Aorta (tissue), 5 donors: ENCODE data around the gene TBC1D8. TPM values are rescaled to one million over a fixed set of nuclear protein-coding genes. Genes with fewer than 3 reads are reported as not detected.
A peak's percentile ranks its signal among the peaks of the same experiment; 100 is the strongest.
"Not testable (repeated sequence)": the region's sequence is repeated elsewhere in the genome, so short reads cannot be mapped to it uniquely, and the experiment has no call there.

Source experiments
- ATAC-seq: fragments of 200-7000 bp; cut with Tn5 transposase; one replicate; pipeline ENCODE4 v1.9.1; 2022; ENCODE audit warnings: moderate library complexity; ENCODE audit not compliant: low FRiP score
- DNase-seq, 2 donors: peaks; one replicate each; pipeline ENCODE4 v3.0.0-alpha.2; 2020
- H3K27ac ChIP-seq, 2 donors: one replicate each; pipeline ENCODE4 v1.5.1; 2013; ENCODE audit warnings: low read length in 2 of 2, mild to moderate bottlenecking in 2 of 2, moderate library complexity in 2 of 2, control low read depth in 1 of 2, inconsistent platforms in 1 of 2, low read depth in 1 of 2
- H3K27me3 ChIP-seq, 2 donors: one replicate each; pipeline ENCODE4 v1.6.1; 2013; ENCODE audit warnings: control low read depth in 1 of 2, low read length in 1 of 2, mild to moderate bottlenecking in 1 of 2, moderate library complexity in 1 of 2; ENCODE audit not compliant: insufficient read depth in 2 of 2, control insufficient read depth in 1 of 2
- H3K36me3 ChIP-seq, 2 donors: one replicate each; pipeline ENCODE4 v1.6.1; 2013; ENCODE audit warnings: control low read depth in 1 of 2, low read length in 1 of 2, mild to moderate bottlenecking in 1 of 2; ENCODE audit not compliant: insufficient read depth in 2 of 2, control insufficient read depth in 1 of 2
- H3K4me1 ChIP-seq, 2 donors: one replicate each; pipeline ENCODE4 v1.6.1; 2013; ENCODE audit warnings: low read length in 2 of 2, control low read depth in 1 of 2, mild to moderate bottlenecking in 1 of 2, moderate library complexity in 1 of 2; ENCODE audit not compliant: insufficient read depth in 2 of 2, control insufficient read depth in 1 of 2
- H3K4me3 ChIP-seq, 2 donors: one replicate each; pipeline ENCODE4 v1.5.1; 2013; ENCODE audit warnings: low read length in 2 of 2, control low read depth in 1 of 2, mild to moderate bottlenecking in 1 of 2
- H3K9me3 ChIP-seq: one replicate; pipeline ENCODE4 v1.6.1; 2013; ENCODE audit warnings: mild to moderate bottlenecking, low read length; ENCODE audit not compliant: control insufficient read depth
- WGBS, 2 donors: extraction: QIAGEN DNeasy Blood & Tissue Kit; methylation state at CpG; one replicate each; pipeline ENCODE4 v1.1.7; 2013; 5-methylcytosine and 5-hydroxymethylcytosine counted together
- intact Hi-C, 2 donors: fragments of 100-400 bp; cut with DNase I; formaldehyde crosslinking; loops; one replicate each; pipeline versions ENCODE4 v1.14.2 to v1.15.0; 2022
- polyA plus RNA-seq, 2 donors: library from polyadenylated mRNA; stranded (reverse); fragments of 200-250 nt; gene quantifications; one replicate each; pipeline ENCODE4 v1.2.3, GENCODE V29; 2013
- total RNA-seq, 2 donors: library from RNA; stranded (reverse); fragmentation: NEBNext Ultra II Directional; extraction: Animal tissue kit (Norgen Biotek cat#: 25700); gene quantifications; one replicate each; pipeline ENCODE4 v1.2.1, GENCODE V29; 2021
- donor health status: healthy with polysubstance abuse.
- donor health status: Bipolar disorder and iron deficiency.
- donor health status: DM: no; HTN: no; CAD: no.
- donor health status: DM: no; HTN: no; CAD: no.
- donor health status: DM: yes; HTN: yes; CAD: no.

Gene TBC1D8
- total and polyA plus RNA-seq, 4 donors, result 7.8 to 28.8 (median 23.4) TPM

DNA sequence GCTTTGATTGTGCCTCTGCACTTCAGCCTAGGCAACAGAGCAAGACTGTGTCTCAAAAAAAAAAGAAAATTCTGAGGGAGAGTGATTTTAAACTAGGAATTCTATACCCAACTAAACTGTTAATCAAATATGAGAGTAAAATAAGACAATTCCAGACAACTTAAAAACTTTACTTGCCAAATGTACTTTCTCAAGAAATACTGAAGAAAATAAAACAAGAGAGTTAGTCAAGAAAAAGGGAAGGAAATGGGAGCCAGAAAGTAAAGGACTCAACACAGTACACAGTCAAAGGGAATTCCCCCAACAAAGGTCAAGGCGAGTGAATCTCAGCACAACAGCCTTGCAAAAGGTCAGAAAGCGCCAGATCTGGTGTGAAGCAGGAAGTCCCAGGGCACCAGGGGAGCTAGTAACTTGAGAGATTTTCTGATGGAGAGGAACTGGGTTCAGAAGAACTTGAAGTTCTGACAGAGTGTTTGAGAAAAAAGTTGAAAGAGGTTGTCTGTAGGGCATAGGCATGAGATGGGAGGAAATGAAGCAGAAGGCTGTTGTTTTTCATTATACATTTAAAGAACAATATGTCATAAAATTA, 22.6 kb upstream of the TBC1D8 start:
- no peak overlapping the region for H3K4me3 ChIP-seq
- H3K27me3 ChIP-seq, result no peaks in the 10 kb centered on the region
- H3K27ac ChIP-seq, result no peak overlapping the region
- H3K4me1 ChIP-seq, result no peaks in the 10 kb centered on the region
- intact Hi-C loops, result no loop called here
- H3K36me3 ChIP-seq, result no peaks in the 10 kb centered on the region
- DNase-seq (peak in 1 of 2 donors; percentile 68), ATAC-seq (no peak)
- peaks cover 2% of the 10 kb centered on the region for H3K9me3 ChIP-seq
- 72 to 83% methylated on average over 2 of the region's 2 CpGs for WGBS, 2 donors

DNA sequence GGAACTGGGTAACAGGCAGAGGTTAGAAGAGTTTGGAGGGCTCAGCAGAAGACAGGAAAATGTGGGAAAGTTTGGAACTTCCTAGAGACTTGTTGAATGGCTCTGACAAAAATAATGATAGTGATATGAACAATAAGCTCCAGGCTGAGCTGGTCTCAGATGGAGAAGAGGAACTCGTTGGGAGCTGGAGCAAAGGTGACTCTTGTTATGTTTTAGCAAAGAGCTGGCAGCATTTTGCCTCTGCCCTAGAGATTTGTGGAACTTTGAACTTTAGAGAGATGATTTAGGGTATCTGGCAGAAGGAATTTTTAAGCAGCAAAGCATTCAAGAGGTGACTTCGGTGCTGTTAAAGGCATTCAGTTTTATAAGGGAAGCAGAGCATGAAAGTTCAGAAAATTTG, 18.6 kb upstream of the TBC1D8 start:
- H3K4me1 ChIP-seq, intact Hi-C loops, ATAC-seq, H3K27ac ChIP-seq, H3K9me3 ChIP-seq, DNase-seq, H3K27me3 ChIP-seq, H3K36me3 ChIP-seq, H3K4me3 ChIP-seq: not testable (repeated sequence)
- WGBS, 2 donors, result 66 to 68% methylated on average over 2 of the region's 2 CpGs

DNA sequence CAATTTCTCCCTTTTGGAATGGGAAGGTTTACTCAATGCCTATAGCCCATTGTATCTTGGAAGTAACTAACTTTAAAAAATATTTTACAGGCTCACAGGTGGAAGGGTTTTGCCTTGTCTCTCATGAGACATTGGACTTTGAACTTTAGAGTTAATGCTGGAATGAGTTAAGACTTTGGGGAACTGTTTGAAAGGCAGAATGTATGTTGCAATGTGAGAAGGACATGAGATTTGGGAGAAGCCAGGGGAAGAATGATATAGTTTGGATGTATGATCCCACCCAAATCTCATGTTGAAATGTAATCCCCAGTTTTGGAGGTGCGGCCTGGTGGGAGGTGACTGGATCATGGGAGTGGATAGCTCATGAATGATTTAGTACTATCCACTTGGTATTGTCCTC, 17.5 kb upstream of the TBC1D8 start:
- whole genome bisulfite sequencing, 2 donors, result 95 to 96% methylated on average over 1 of the region's 1 CpG
- DNase-seq (no peak), ATAC-seq (no peak)
- Histone ChIP-seq H3K9me3 (peaks cover 1% of the 10 kb centered on the region), H3K36me3 (no peaks in the 10 kb centered on the region), H3K27ac (no peak overlapping the region), H3K4me1 (no peaks in the 10 kb centered on the region), H3K4me3 (no peak overlapping the region), H3K27me3 (no peaks in the 10 kb centered on the region)
- intact Hi-C loops, result no loop called here

DNA sequence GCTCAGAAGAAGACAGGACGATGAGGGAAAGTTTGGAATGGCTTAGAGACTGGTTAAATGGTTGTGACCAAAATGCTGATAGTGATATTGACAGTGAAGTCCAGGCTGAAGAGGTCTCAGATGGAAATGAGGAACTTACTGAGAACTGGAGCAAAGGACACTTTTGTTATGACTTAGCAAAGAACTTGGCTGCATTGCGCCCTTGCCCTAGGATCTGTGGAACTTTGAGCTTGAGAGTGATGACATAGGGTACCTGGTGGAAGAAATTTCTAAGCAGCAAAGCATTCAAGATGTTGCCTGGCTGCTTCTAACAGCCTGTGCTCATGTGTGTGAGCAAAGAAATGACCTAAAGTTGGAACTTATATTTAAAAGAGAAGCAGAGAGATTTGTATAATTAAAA, 16.4 kb upstream of the TBC1D8 start:
- 74 to 78% methylated on average over 2 of the region's 2 CpGs for WGBS, 2 donors
- intact Hi-C loops, ATAC-seq, H3K27me3 ChIP-seq, H3K9me3 ChIP-seq, H3K27ac ChIP-seq, H3K36me3 ChIP-seq, DNase-seq, H3K4me1 ChIP-seq, H3K4me3 ChIP-seq: not testable (repeated sequence)

DNA sequence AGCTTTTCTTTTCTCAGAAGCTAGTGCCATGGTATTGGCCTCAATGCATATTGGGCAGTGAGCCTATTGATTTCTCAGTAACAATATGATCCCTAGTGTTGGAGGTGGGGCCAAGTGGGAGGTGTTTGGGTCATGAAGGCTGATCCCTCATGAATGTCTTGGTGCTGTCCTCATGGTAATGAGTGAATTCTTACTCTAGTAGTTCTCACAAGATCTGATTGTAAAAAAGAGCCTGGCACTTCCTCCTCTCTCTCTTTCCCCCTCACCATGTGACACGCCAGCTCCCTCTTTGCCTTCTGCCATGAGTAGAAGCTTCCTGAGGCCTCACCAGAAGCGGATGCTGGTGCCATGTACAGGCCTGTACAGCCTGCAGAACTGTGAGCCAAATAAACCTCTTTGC, 12.8 kb upstream of the TBC1D8 start:
- ATAC-seq, result no peak
- Histone ChIP-seq H3K4me3 (no peak overlapping the region), H3K27me3 (no peaks in the 10 kb centered on the region), H3K9me3 (peaks cover 1% of the 10 kb centered on the region), H3K36me3 (no peaks in the 10 kb centered on the region), H3K4me1 (no peaks in the 10 kb centered on the region), H3K27ac (no peak overlapping the region)
- DNase-seq, result no peak
- intact Hi-C loops, result no loop called here
- 93 to 97% methylated on average over 2 of the region's 2 CpGs for WGBS, 2 donors

DNA sequence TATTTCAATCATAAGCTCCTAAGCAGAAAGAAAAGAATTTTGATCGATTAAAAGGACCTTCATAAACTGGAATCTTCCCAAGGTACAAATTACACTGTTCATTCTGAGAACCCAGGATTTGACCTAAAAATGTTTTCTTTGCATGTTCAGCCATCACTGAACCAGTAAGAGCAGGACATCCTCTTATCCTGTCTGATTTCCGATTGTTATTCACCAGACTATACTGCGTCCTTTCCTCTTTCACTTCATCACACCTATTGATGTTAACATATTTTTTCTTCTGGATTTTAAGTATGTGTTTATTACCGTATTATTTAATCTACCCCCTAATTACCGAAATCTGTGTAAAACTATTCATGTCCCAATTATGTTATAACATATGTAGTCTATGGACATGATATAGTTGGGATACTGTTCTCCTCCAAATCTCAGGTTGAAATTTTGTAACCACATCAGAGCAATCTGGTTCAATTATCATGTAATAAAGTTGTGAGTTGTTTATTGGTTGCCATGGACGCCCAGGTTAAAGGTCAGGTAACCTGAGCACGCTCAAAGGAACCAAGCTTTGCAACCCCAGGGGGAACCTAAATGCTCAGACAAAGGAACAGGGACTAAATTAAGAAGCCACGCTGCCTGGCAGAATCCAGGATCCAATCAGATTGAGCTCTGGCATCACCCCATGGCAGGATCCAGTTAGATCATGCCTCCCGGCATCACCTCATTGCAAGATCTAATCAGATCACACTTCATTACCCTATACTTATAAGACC, 11.6 kb upstream of the TBC1D8 start:
- DNase-seq (no peak), ATAC-seq (no peak)
- intact Hi-C loops, result no loop called here
- no peak overlapping the region for H3K27ac ChIP-seq
- no peaks in the 10 kb centered on the region for H3K4me1 ChIP-seq
- H3K9me3 ChIP-seq, result peaks cover 1% of the 10 kb centered on the region
- WGBS, 2 donors, result 69 to 82% methylated on average over 9 of the region's 9 CpGs
- no peaks in the 10 kb centered on the region for H3K36me3 ChIP-seq
- H3K4me3 ChIP-seq, result no peak overlapping the region
- no peaks in the 10 kb centered on the region for H3K27me3 ChIP-seq

DNA sequence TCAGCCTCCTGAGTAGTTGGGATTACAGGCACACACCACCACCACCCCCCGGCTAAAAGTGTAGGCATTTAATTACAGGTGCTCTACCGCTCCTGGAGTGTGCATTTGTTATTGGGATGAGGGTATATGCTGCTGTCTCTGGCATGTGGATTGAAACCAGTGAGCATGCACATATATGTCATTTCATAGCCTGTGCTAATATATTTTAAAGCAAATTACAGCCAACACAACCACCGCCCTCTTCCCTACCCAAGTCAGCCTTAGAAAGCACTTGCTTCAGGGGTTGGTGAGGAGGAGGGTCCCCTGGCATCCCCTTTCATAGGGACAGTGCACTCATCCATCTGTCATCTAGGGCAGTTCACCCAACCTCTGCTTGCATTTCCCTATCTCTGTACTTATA, 10.5 kb upstream of the TBC1D8 start:
- WGBS, 2 donors, result 98 to 99% methylated on average over 3 of the region's 3 CpGs
- no peaks in the 10 kb centered on the region for H3K36me3 ChIP-seq
- H3K4me3 ChIP-seq, result no peak overlapping the region
- no peak overlapping the region for H3K27ac ChIP-seq
- H3K4me1 ChIP-seq, result no peaks in the 10 kb centered on the region
- no peak for ATAC-seq
- intact Hi-C loops, result no loop called here
- H3K9me3 ChIP-seq, result no peaks in the 10 kb centered on the region
- no peaks in the 10 kb centered on the region for H3K27me3 ChIP-seq
- DNase-seq, result no peak

DNA sequence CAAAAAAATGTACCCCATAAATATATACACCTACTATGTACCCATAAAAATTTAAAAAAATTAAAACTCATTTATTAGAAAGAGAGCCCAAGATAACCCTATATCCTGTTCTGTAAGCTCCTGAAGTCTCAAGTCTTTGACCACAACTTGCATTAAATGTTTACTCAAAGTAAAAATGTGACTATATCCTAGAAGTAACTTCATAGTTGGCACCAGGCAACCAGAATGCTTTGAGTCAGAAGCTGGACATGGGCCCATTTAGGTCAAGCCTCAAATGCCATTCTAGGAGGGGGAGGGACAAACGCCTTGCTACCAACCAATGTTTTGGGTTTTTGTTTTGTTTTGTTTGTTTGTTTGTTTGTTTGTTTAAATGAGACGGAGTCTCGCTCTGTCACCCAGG, 9.3 kb upstream of the TBC1D8 start:
- H3K4me3 ChIP-seq, result no peak overlapping the region
- no peaks in the 10 kb centered on the region for H3K27me3 ChIP-seq
- no peaks in the 10 kb centered on the region for H3K36me3 ChIP-seq
- DNase-seq (peak in 1 of 2 donors; percentile 55), ATAC-seq (no peak)
- no peak overlapping the region for H3K27ac ChIP-seq
- 57 to 67% methylated on average over 3 of the region's 3 CpGs for WGBS, 2 donors
- no peaks in the 10 kb centered on the region for H3K9me3 ChIP-seq
- intact Hi-C loops, result no loop called here
- no peaks in the 10 kb centered on the region for H3K4me1 ChIP-seq

DNA sequence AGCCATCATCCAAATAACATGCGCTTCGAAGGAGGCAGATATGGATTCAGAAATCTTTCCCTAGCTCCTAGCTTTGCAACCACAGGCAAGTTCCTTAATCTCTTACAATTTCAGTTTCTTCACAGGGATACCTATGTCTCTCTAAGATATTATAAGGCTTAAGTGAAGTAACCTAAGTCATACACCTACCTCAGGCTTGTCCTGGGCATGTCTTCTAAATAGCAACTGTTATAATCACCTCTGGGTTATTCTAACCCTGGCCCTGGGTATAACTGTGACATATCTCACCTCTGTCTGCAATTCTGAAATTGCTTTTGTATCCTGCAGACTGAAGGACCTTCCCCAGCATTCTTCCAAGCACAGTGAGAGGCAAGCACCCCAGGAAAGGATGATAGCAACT, 8.3 kb upstream of the TBC1D8 start:
- Histone ChIP-seq H3K27me3 (no peaks in the 10 kb centered on the region), H3K4me1 (no peaks in the 10 kb centered on the region), H3K27ac (no peak overlapping the region), H3K36me3 (no peaks in the 10 kb centered on the region), H3K9me3 (no peaks in the 10 kb centered on the region), H3K4me3 (no peak overlapping the region)
- DNase-seq (no peak), ATAC-seq (no peak)
- 79 to 99% methylated on average over 2 of the region's 2 CpGs for WGBS, 2 donors
- intact Hi-C loops, result no loop called here
